ENCODE results near the gene SDF4. TPM values are rescaled to one million over a fixed set of nuclear protein-coding genes. Genes with fewer than 3 reads are reported as not detected.
A peak's percentile ranks its signal among the peaks of the same experiment; 100 is the strongest.

SDF4 gene
- total RNA-seq, 1 donor from 2014 or later: 164 TPM

DNA sequence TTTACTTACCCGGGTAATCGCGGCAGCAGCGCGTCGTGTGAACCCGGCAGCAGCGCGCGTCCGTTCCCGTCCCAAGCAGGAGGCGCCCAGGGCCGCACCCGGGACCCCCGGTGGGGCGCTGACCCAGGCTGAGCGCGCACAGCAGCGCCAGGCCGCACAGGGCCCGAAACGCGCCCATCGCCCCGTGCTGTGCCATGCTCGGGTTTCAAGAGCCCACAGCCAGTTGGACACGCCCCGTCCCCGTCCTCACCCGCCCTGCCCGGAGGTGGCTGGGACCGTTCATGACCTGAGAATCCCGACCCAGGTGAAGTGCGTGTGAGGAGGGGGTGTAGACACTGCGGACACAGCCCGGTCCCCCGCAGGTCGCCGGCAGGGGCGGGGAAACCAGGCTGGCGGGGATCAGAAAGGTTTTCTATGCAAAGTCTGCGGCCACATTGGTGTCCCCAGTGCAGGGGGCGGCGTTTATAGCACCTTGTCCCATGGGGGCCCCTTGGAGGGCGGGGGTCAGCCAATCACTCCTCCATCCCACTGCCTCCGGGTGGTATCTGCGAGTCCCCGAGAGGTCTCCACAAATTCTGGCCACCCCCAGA is 25.3 kb downstream of the SDF4 start, which contains the start of gene TNFRSF18:
Gene TNFRSF18, minus strand, starts transcription at position 217 of the 590 bp plus-strand sequence. Its CDS starts 21 bp downstream, at position 196.
- no peaks in the 10 kb centered on the region for H3K27me3 Mint-ChIP-seq (ENCODE audit: low read depth)

DNA sequence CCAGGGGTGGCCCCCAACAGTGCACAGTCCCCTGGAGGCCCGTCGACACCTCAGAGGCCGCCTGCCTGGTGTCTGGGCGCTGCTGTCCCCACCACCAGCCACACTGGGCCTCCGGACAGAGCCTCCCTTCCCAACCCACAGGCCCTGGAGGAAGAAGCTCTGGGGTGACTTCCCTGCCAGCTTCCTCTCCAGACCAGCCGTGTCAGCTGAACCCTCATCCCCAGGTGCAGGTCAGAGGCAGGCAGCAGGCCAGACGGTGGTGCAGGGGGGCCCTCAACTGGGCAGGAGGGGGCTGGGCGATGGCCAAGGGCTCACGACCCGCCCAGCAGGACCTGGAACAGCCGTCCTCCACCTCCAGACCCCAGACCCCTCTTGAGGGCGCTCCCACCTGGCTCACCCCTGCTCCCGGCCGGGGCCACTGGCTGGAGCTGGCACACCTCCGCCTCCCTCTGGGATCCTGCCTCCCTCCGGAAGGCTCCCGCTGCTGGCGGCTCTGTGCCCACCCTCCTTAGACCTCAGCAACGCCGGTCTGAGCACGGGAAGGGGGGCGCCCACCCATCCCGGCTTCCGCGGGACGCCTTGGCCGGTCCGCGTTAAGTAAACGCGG is 25.9 kb downstream of the SDF4 start:
- intact Hi-C loops (cut with micrococcal nuclease): loop anchor here (5.0 to 10.0 kb wide), 2 partner anchors 64 to 191 kb away; partner anchors contain the start of gene ISG15
- peaks cover 18% of the 10 kb centered on the region for H3K4me1 Mint-ChIP-seq (ENCODE audit: low read depth)
- peaks cover 26% of the 10 kb centered on the region for H3K36me3 Mint-ChIP-seq (ENCODE audit: low read depth)
- H3K27me3 Mint-ChIP-seq (ENCODE audit: low read depth): no peaks in the 10 kb centered on the region
- H3K27ac Mint-ChIP-seq: peak overlapping the region; percentile 30
- DNase-seq (ENCODE audit: low spot score): no peak
- H3K4me3 Mint-ChIP-seq (ENCODE audit: low read depth): peak overlapping the region; percentile 82
- H3K9me3 Mint-ChIP-seq: no peaks in the 10 kb centered on the region

More for the DNA sequence above, 25.3 kb downstream of the SDF4 start, which contains the start of gene TNFRSF18:
- peaks cover 32% of the 10 kb centered on the region for H3K36me3 Mint-ChIP-seq (ENCODE audit: low read depth)
- H3K27ac Mint-ChIP-seq: peak within 1 kb of the TSS; percentile 68
- H3K4me3 Mint-ChIP-seq (ENCODE audit: low read depth): peak within 1 kb of the TSS; percentile 82
- intact Hi-C loops (cut with micrococcal nuclease): loop anchor here (5.0 to 10.0 kb wide), 2 partner anchors 64 to 192 kb away; partner anchors contain the start of gene ISG15
- no peaks in the 10 kb centered on the region for H3K9me3 Mint-ChIP-seq
- DNase-seq (ENCODE audit: low spot score): no peak
- peaks cover 19% of the 10 kb centered on the region for H3K4me1 Mint-ChIP-seq (ENCODE audit: low read depth)

DNA sequence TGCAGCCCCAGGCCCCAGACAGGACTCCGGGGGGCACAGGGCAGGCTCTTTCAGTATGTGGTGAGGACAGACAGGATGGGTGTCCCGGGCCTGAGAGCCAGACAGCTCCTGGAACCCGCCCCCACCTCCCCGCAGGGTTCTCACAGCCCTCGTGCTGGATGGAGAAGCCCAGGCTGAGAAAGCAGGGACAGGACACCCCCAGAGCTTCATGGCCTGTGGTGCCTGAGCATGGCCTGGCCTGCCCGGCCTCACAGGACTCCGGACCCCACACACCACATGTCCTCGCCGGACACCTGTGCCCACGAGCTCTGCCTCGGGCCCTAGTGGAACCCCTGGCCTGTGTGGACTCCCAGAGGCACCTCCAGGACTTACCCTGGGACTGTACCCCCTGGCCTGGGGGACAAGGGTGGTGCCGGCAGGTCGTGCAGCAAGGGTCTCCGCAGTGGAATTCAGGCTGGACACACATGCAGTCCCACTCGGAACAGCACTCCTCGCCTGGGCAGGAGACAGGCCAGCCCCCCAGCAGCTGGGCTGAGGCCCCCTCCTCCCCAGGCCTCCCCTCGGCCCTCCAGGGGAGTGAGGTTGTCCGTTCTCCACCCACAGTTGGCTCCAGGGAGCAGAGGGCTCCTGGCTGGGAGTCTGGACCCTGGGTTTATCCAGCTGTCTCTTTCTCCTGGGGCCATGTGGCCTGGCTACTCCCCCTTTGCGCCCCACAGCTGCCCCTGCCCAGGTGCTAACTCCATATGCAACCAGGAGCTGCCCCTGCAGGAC is 26.6 kb downstream of the SDF4 start:
- no peaks in the 10 kb centered on the region for H3K9me3 Mint-ChIP-seq
- no peak for DNase-seq (ENCODE audit: low spot score)
- H3K36me3 Mint-ChIP-seq (ENCODE audit: low read depth): peaks cover 20% of the 10 kb centered on the region
- no peaks in the 10 kb centered on the region for H3K27me3 Mint-ChIP-seq (ENCODE audit: low read depth)
- intact Hi-C loops (cut with micrococcal nuclease): loop anchor here (5.0 to 10.0 kb wide), 2 partner anchors 63 to 190 kb away; partner anchors contain the start of gene ISG15
- peaks cover 21% of the 10 kb centered on the region for H3K4me1 Mint-ChIP-seq (ENCODE audit: low read depth)
- peak overlapping the region; percentile 82 for H3K4me3 Mint-ChIP-seq (ENCODE audit: low read depth)
- H3K27ac Mint-ChIP-seq: peak overlapping the region; percentile 58

DNA sequence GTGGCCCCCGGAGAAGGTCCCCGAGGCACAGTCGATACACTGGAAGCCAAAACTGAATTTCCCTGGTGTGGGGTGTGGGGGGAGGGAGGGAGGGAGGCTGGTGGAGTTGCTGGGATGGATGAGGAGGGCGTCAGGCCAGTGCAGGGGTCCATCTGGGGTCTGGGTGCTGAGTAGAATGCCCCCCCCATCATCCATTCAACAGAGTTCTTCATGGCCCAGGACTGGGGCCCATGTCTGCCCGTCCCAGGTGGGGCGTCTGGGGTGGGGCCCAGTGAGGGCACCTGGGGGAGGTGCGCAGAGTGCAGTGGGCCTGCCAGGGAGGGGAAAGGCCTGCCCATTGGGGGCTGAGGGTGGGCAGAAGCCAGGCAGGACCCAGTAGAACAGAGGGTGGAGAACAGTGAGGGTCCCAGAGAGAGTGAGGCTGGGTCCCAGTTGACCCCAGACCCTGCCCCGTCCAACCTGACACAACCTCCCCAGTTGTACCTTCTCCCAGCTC is 27.3 kb downstream of the SDF4 start:
- Mint-ChIP-seq H3K27me3 (ENCODE audit: low read depth) (no peaks in the 10 kb centered on the region), H3K27ac (peak overlapping the region; percentile 58), H3K4me3 (ENCODE audit: low read depth) (peak overlapping the region; percentile 82), H3K9me3 (no peaks in the 10 kb centered on the region), H3K4me1 (ENCODE audit: low read depth) (peaks cover 16% of the 10 kb centered on the region), H3K36me3 (ENCODE audit: low read depth) (peaks cover 13% of the 10 kb centered on the region)
- intact Hi-C loops (cut with micrococcal nuclease): loop anchor here (10.0 kb wide), 1 partner anchor 190 kb away; the partner anchor contains the start of gene ISG15
- DNase-seq (ENCODE audit: low spot score): no peak

DNA sequence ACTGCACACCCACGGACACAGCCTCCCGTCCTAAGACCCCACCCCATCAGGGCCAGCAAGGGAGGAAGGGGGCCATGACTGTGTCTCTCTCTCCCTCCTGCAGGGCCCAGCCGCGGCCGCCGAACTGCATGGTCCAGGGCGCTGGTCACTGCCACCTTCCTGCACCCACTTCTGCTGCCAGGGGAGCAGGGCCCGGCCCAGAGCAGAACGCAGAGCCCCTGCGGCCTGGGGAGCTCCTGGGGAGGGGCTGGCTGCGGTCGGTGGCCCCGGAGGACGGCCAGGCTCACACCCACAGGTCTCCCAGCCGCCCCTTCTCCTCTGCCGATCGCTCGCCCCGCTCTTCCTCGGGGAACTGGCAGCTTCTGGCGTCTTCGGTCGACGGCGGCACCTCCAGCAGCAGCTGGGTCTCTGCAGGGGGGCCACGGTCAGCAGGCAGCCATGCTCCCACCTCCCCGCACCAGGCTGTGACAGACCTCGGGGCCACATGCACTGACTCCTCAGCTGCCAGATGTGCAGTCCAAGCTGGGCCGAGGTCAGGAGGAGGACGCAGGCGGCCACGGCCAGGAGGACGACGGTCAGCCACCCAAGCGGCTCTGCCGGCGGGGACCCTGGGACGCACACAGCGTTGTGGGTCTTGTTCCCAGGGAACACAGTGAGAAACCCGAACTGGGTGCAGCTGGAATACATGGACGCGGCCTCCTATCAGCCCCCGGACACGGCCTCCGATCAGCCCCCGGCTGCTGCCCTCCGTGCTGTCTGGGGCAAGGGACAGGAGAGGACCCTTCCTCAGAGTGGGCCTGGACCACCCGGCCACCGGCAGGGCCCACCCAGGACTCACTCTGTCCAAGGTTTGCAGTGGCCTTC is 28.0 kb downstream of the SDF4 start:
- no peaks in the 10 kb centered on the region for H3K9me3 Mint-ChIP-seq
- peak overlapping the region; percentile 17 for H3K4me3 Mint-ChIP-seq (ENCODE audit: low read depth)
- peaks cover 12% of the 10 kb centered on the region for H3K4me1 Mint-ChIP-seq (ENCODE audit: low read depth)
- intact Hi-C loops (cut with micrococcal nuclease): loop anchor here (10.0 kb wide), 1 partner anchor 189 kb away; the partner anchor contains the start of gene ISG15
- H3K27me3 Mint-ChIP-seq (ENCODE audit: low read depth): no peaks in the 10 kb centered on the region
- H3K36me3 Mint-ChIP-seq (ENCODE audit: low read depth): peaks cover 10% of the 10 kb centered on the region
- H3K27ac Mint-ChIP-seq: no peak overlapping the region
- DNase-seq (ENCODE audit: low spot score): no peak

DNA sequence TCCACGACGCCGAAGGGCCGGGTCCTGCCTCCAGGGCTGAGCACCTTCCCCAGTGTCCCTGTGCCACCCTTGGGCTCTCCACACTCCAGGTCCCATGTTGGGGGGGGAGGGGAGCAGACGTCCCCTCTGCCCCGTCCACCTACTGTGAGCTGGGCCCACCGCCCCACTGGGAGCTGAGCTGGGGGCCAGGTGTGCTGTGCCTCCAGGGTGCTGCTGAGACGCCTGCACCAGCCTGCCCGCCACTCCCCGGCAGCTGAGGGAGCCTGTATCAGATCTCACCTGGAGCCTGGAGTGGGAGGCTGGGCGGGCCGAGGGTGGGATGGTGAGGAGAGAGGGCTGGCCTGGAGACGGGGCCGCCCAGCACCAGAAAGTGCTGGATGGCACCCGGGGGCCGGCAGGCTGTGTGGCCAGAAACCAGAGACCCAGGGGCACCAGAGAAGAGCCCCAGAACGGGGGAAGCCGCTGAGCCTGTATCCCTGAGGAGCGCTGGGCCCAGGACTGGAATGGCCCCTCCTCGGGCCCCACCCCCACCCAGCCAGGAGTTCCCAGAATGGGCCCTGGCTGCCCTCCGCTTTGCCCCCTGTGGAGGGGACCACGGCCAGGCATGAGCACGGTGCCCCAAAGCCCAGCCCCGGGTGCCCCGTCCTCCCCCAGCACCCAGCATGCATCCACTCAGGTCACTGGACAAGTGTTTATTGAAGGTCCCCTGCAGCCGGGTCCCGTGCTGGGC is 28.8 kb downstream of the SDF4 start:
- no peak overlapping the region for H3K4me3 Mint-ChIP-seq (ENCODE audit: low read depth)
- H3K4me1 Mint-ChIP-seq (ENCODE audit: low read depth): peaks cover 8% of the 10 kb centered on the region
- H3K27me3 Mint-ChIP-seq (ENCODE audit: low read depth): no peaks in the 10 kb centered on the region
- H3K36me3 Mint-ChIP-seq (ENCODE audit: low read depth): peaks cover 5% of the 10 kb centered on the region
- no peak for DNase-seq (ENCODE audit: low spot score)
- intact Hi-C loops (cut with micrococcal nuclease): loop anchor here (10.0 kb wide), 1 partner anchor 188 kb away; the partner anchor contains the start of gene ISG15
- no peak overlapping the region for H3K27ac Mint-ChIP-seq
- H3K9me3 Mint-ChIP-seq: no peaks in the 10 kb centered on the region

DNA sequence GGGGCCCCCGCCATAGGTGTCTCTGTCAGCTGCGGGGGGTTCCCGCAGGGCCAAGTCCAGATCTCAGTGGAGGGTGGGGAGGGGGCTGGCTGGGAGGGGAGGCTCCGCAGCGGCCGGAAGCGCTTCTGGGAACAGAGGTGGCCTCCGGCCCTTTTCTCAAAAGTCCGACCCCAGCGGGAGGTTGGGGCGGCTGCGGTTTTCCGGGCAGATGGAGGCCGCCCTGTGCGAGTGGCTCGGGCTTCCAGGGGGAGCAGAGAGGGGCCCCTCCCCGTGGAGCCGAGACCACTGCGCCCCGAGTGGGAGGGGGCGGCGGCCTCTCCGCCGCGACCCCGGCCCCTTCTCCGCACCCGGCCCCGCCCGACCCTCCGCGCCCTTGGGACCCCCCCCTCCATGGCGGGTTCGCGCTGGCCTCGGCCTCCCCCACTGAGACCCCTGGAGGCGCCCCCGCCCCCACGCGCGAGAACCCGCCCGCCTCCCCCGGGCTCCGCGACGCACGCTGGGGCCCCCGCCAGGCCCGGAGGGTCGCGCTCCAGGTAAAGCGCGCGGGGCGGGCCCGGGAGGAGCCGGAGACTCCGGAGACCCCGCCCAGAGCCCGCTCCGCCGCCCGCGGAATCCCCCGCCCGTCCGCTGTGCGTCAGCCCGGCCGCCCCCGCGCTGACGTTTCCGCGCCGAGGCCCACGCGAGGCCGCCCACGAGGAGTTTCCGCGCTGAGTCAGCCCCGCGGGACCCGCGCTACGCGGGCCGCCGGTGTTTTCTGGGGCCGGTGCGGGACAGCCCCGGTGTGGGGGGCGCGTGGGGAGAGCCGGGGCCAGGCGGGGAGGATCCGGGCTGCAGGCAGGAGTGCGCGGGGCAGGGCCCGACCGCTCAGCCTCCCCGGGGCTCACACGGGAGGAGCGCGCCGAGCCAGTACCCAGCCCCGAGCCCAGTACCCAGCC is 30.7 kb downstream of the SDF4 start:
- no peaks in the 10 kb centered on the region for H3K9me3 Mint-ChIP-seq
- peak; percentile 73 for DNase-seq (ENCODE audit: low spot score)
- H3K36me3 Mint-ChIP-seq (ENCODE audit: low read depth): peaks cover 8% of the 10 kb centered on the region
- peaks cover 4% of the 10 kb centered on the region for H3K4me1 Mint-ChIP-seq (ENCODE audit: low read depth)
- no peaks in the 10 kb centered on the region for H3K27me3 Mint-ChIP-seq (ENCODE audit: low read depth)
- H3K27ac Mint-ChIP-seq: peak overlapping the region; percentile 79
- intact Hi-C loops (cut with micrococcal nuclease): loop anchor here (10.0 kb wide), 1 partner anchor 186 kb away; the partner anchor contains the start of gene ISG15
- peak overlapping the region; percentile 61 for H3K4me3 Mint-ChIP-seq (ENCODE audit: low read depth)

DNA sequence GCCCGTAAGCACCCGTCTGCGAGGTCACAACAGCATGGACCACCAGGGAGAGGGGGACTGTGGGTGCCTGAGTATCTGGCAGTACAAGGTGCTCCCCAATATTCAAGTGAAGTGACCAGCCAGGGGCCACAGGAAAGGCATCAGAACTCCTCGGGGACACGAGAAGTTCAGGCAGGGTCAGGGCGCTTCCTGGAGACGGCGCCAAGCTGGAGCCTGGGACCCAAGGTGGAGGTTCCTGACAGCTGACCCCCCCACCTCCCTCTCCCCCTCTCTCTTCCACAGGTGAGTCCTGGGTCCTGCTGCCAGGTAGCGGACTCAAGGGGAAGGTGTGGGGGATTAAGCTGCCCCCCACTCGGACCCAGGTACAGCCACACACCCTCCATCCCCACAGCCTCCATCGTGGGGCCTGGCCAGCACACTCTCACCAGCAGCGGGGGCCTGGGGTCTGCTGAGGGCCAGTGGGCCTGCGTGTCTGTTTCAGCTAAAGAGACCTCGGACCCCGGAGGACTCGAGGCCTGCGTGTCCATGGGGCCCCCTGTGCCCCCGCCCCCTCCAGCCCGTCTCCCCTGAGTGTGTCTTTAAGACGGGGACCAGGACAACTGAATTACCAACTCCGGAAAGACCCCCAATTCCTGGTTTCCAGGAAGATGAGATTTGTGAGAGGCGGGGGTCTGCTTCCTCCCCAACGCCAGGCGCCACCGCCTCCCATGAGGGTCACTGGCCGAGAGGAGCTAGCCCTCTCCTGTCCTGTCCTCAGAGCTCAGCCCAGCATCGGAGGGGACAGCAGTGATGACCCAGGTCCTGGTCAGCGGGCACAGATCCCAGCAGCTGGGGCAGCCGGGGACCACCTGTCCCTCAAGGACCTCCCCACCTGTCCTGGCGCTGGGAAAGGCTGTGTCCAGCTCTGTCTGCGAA is 31.6 kb downstream of the SDF4 start:
- peak overlapping the region; percentile 79 for H3K27ac Mint-ChIP-seq

DNA sequence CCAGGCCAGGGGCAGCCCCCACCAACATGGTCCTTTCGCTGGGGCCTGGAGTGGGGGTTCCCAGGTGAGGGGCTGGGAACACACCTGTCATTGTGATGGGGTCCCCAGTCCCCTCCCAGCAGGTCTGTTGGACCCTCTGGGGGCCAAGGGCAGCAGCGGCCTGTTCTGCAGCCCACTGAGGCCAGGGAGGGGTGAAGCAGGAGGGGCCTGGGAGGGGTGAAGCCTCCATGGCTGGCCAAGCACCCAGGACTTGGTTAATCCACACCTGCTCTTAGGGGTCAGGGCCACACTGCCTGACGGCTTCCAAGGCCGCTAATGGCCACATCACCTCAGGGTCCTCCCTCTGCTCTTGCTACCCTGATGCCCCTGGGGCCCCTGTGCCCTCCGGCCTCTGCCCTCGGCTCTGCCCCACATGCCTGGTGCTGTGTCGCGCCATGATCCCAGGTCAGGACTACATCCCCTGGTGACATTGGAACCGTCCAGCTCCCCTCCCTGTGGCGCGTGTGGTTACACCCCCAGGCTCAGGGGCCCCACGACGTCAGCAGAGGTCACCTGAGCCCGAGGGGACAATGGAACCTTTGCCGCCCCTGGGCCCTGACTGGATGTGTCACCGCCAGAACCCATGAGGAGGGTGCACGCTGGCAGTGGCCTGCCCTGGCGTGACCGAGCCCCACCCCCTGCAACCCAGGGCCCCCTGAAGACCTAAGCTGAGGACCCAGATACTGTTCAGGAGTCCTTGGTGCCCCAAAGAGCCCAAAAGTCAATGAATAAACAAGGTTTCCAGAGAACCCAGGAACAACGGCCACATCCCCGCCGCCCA is 32.5 kb downstream of the SDF4 start:
- no peak for DNase-seq (ENCODE audit: low spot score)
- H3K36me3 Mint-ChIP-seq (ENCODE audit: low read depth): peaks cover 11% of the 10 kb centered on the region
- peaks cover 9% of the 10 kb centered on the region for H3K4me1 Mint-ChIP-seq (ENCODE audit: low read depth)
- peak overlapping the region; percentile 38 for H3K27ac Mint-ChIP-seq
- H3K4me3 Mint-ChIP-seq (ENCODE audit: low read depth): peak overlapping the region; percentile 30
- H3K27me3 Mint-ChIP-seq (ENCODE audit: low read depth): peaks cover under 1% of the 10 kb centered on the region
- intact Hi-C loops (cut with micrococcal nuclease): no loop called here
- H3K9me3 Mint-ChIP-seq: peaks cover 12% of the 10 kb centered on the region

More for the DNA sequence above, 31.6 kb downstream of the SDF4 start:
- no peaks in the 10 kb centered on the region for H3K27me3 Mint-ChIP-seq (ENCODE audit: low read depth)
- peaks cover 3% of the 10 kb centered on the region for H3K9me3 Mint-ChIP-seq
- DNase-seq (ENCODE audit: low spot score): no peak
- H3K4me3 Mint-ChIP-seq (ENCODE audit: low read depth): peak overlapping the region; percentile 61
- intact Hi-C loops (cut with micrococcal nuclease): loop anchor here (10.0 kb wide), 1 partner anchor 185 kb away; the partner anchor contains the start of gene ISG15
- peaks cover 4% of the 10 kb centered on the region for H3K4me1 Mint-ChIP-seq (ENCODE audit: low read depth)
- H3K36me3 Mint-ChIP-seq (ENCODE audit: low read depth): peaks cover 10% of the 10 kb centered on the region

All from activated T-helper 2 cell treated with anti-CD3 and anti-CD28 coated beads, Interferon-gamma antibody, Interleukin-2, Interleukin-4, amounts not matched to agents 10 μg/mL and 5 μg/mL and 100 μg/mL, durations not matched to agents 14 hours and 24 hours and 36 hours (primary cell).